GM12874 (cell line): Measurements from ENCODE around the gene FTSJ1.

Experiments
- TF ChIP-seq, protein P1 (sequence below): IDR thresholded peaks from 2 replicates; pipeline ENCODE4 v1.5.1; 2011; ENCODE audit warnings: low read depth, mild to moderate bottlenecking, control low read depth, low read length, moderate library complexity; ENCODE audit not compliant: insufficient read depth

FTSJ1 gene

GRCh38 chrX:48474581-48474980, 1.4 kb upstream of the FTSJ1 start:
- TF ChIP-seq, protein P1, sequence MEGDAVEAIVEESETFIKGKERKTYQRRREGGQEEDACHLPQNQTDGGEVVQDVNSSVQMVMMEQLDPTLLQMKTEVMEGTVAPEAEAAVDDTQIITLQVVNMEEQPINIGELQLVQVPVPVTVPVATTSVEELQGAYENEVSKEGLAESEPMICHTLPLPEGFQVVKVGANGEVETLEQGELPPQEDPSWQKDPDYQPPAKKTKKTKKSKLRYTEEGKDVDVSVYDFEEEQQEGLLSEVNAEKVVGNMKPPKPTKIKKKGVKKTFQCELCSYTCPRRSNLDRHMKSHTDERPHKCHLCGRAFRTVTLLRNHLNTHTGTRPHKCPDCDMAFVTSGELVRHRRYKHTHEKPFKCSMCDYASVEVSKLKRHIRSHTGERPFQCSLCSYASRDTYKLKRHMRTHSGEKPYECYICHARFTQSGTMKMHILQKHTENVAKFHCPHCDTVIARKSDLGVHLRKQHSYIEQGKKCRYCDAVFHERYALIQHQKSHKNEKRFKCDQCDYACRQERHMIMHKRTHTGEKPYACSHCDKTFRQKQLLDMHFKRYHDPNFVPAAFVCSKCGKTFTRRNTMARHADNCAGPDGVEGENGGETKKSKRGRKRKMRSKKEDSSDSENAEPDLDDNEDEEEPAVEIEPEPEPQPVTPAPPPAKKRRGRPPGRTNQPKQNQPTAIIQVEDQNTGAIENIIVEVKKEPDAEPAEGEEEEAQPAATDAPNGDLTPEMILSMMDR = no peak

GRCh38 chrX:48475296-48475695, 703 bp upstream of the FTSJ1 start:
- TF ChIP-seq, protein P1 = no peak

- TF ChIP-seq, protein P1 = no peak
Measured at GRCh38 chrX:48476919-48477318, 920 bp downstream of the FTSJ1 start.

DNA sequence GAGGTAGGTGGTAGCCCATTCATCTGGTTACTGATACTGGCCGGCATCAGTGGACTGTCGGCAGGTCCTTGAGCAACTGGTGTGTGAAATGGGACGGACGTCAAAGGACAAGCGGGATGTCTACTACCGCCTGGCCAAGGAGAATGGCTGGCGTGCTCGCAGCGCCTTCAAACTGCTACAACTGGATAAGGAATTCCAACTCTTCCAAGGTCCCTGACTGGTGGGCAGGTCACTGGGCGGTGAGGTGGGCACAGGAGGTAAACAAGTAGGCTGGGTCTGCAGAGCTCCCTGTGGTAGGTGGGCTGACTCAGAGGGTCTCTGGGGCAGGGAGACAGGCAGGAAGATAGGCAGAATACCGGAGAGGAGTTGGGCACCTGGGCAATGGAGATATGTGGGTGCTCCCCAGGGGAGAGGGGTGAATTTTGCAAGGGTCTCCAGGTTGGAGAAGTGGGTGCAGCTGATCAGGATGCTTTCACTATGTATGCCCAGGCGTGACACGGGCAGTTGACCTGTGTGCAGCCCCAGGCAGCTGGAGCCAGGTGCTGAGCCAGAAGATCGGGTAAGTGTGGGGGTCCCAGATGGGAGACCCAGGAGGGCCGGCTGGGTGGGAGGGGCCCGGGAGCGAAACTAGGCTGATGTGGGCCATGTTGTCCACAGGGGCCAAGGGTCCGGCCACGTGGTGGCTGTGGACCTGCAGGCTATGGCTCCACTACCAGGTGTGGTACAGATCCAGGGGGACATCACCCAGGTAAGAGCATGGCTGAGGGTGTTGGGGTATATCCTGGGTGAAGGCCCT, 2.2 kb downstream of the FTSJ1 start:
- TF ChIP-seq, protein P1 = no peak

GRCh38 chrX:48478806-48479205, 2.8 kb downstream of the FTSJ1 start:
- TF ChIP-seq, protein P1 = no peak

DNA sequence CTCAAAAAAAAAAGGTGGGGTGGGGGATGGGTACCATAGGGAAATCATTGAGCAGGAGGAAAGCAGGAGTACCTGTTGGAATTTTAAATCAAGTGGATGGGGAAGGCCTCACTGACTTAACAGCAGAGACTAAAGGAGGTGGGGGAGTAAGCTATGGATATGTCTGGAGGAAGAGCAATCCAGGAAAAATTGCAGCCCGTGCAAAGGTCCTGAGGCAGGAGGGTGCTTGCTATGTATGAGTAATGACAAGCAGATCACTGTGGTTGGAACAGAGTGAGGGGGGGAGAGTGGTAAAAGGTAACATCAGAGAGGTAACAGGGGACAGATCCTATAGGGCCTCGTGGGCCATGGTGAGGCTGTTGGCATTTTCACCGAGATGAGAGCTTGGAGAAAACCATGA, 4.1 kb downstream of the FTSJ1 start:
- TF ChIP-seq, protein P1 = no peak

DNA sequence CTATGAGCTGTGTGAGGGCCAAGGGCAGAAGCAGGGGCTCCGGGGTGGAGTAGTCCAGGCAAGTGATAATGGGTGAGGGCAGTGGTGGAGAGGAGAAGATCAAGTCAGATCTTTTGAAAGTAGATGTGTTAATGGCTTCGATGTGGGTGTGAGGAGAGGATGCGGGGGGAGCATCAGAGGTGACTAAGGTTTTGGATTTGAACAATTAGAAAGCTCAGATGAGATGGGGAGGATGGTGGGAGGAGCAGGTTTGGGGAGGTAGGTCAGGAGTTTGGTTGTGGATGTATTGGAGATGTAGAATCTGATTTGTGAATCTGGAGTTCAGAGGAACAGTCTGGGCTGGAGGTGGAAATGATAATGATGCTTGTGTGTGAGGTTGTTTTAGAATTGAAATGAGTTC, 4.6 kb downstream of the FTSJ1 start:
- TF ChIP-seq, protein P1 = no peak

GRCh38 chrX:48482526-48482925, 6.5 kb downstream of the FTSJ1 start:
- TF ChIP-seq, protein P1 = no peak
